Glomerular visceral epithelial cell (primary cell): ENCODE results near the gene GRB14.
A peak's percentile ranks its signal among the peaks of the same experiment; 100 is the strongest.
"Not testable (repeated sequence)": the region's sequence is repeated elsewhere in the genome, so short reads cannot be mapped to it uniquely, and the experiment has no call there.

ENCODE experiments used
- DNase-seq: peaks from one replicate; pipeline ENCODE4 v3.0.0-alpha.2; 2016; ENCODE audit errors: extremely low spot score

GRB14 gene

DNA sequence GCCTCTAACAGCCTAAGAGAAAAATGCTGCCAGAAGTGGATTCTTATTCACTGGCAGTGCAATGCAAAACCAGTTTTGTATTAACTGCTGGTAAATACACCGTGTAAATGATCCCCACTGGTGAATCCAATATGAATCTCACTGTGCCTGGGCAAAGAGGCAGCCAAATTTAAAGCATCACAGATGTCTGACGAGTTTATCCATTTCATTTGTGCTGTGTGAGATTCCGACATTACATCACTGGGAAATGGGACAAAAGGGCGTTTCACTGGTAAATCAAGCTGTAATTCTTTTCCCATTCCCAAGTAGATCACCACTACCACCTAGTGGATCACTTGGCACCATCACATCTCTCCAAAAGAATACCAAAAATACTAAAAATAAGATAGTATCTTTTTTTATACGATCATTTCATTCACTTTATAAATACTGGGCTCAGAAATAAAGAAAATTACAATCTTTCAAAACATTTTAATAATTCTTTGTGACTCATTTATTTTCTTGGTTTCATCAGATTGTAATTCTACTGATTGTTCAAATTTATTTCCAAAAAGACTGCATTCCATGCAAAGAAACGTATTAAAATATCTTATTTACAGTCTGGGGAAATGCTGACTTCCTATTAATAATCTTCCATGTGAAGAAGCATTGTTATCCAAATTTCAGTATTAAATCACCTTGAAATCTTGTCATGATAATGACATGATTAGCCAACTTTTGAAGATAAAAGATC is 125.6 kb downstream of the GRB14 start:
- peak; percentile 42 for DNase-seq

- DNase-seq: peak; percentile 7
These were observed 135.7 kb downstream of the GRB14 start for GRCh38 chr2:164485541-164485940.

DNA sequence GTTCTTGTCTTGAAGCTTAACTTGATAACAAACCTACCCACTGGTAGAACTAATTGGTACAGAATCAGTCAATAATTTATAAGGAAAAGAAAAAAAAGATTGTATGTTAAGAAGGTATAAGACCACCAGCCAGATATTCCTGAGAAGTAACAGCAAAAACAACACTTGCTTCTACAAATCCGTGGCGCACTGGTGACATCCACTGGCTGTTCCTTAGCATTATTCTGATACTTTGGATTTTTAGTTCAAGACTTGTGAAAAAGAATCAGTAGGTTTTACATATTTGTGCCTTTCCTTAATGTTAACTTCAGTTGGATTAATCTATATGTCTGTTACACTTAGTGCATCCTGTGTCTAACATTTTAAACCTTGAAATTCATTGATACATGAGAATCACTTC is 141.8 kb downstream of the GRB14 start:
- DNase-seq: peak; percentile 60

DNA sequence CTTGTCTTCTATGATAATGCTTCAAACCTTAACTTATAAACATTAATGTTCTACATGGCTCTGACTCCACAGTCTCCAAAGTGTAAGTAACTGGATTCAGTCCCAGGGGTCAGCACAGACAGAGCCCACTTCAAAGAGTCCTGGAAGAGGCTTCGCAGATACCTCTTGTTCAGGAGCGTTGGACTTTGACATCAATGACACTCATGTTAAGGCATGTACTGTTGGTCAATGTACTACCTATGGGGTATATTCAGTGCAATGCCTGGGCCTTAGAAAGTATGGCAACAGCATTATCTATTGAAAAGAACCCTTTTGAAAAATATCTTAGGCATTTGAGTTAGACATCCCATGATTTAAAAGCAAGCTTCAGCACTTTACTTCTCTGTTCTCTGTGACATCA is 143.1 kb downstream of the GRB14 start:
- DNase-seq: no peak

DNA sequence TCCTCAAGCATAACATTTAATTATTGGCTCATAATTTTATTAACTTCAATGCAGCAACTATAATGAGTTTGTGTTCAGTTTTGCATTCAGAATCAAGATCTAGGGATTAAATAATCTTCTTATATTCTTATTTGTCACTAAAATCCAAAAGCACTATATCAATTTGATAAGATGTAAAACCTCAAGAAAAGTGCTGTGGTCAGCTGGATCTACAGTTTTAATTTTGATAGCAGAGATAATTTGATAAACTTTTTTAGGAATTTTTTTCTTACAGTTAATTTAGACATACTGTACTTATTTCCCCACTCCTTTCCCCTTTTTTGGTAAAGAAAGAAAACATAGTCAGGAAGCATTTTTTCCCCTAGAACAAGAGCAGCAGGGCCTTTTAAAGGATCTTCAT is 146.4 kb downstream of the GRB14 start:
- no peak for DNase-seq

DNA sequence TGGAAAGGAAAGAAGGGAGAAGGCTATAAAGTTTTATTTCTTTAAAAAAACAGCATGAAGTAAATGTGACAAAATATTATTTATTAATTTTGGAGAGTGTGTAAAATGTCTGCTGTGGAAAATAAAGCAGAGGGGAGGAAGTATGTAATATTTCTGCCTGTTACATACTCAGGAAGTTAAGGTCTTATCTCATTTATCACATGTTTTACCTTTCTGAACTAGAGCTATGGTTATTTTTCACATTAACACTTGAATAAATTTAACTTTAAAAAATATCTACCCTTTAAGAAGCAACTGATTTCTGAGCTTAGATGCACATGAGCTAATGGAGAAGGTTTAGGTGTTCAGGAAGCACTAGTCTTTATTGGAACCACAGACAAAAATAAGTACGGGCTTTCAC is 148.3 kb downstream of the GRB14 start:
- DNase-seq: no peak

DNA sequence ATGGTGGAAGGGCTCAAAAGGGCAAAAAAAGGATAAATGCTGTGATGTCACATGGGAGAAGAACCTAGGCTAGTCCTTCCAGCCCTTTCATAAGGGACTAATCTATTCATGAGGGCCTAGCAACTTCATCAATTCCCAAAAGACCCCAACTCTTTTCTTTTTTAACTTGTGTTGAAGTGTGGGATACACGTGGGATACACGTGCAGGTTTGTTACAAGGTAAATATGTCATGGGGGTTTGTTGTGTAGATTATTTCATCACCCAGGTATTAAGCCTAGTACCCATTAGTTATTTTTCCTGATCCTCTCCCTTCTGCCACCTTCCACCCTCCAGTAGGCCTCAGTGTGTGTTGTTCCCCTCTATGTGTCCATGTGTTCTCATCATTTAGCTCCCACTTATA is 156.2 kb downstream of the GRB14 start:
- not testable (repeated sequence) for DNase-seq

DNA sequence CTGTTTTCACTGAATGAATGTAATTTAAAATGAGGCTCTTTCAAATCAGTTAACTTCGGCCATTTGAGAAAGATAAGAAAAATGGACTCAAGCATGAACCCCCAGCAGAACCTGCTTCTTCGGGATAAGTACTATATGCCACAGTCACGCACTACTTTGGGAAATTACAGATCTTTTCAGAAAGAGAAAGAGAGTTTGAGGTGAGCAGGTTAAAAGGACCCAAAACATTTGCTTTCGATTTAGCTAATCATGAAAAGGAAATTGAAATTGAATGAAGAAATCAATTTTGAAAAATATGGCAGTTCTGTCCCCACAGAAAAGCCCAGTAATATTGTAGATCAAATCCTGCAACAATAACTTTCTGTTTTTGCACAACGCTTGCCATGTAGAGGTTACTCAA is 156.9 kb downstream of the GRB14 start:
- no peak for DNase-seq

- no peak for DNase-seq
These were observed 162.5 kb downstream of the GRB14 start for GRCh38 chr2:164458792-164459191.

DNA sequence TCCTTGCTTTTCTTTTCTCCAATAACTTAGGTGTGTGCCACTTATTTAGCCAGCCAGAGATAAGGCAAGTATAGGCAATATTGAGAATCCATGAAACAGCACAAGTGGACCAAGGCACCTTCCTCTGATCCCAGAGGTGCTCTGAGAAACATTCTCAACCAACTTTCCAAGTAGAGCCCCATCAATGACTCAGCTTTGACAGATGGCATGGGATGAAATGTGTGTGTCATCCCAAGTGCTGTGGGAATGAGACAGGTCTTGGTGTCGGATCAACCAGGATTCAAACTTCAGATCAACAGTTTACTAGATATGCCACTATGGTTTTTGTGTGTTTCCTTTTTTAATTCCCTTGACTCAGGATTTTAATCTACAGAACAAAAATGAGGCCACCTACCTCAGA is 164.0 kb downstream of the GRB14 start:
- no peak for DNase-seq

GRCh38 chr2:164456619-164457018 is 164.7 kb downstream of the GRB14 start:
- peak; percentile 5 for DNase-seq

- DNase-seq: no peak
These were observed 167.5 kb downstream of the GRB14 start for GRCh38 chr2:164453656-164454305.

DNA sequence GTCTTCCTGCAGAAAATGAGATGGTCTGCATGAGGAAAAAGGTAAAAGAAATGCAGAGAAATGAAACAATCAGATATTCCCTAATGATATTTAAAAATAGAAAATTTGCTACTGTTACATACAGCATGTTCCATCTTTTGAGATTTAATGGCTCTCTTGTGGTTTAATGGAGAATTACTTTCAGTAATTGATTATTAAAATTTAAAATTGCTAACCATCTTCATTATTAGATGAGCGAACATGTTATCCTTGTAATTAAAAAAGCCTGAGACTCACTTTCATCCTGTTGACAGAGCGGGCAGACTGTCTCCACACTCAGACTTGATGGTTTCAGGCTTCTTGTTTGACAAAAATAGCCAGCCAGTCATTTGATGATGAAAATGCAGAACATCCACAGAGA is 171.0 kb downstream of the GRB14 start:
- DNase-seq: no peak

DNA sequence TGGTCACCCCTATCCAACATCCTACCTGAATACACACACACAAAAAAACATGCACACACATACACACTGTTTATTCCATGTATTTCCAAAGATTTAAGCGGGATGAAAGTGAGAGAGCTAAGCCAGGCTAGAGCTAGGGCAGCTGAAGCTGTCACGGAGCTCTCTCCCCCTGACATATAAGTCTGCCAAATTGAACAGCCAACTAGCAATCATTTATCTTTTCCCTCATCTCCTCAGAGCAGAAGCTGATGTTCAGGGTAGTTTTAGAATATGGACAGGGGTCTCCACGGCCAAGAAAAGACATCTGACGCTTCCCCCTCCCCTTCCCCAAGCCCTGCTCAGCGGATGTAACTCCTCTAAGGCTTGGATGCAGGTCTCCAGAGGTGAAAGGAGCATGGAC is 171.6 kb downstream of the GRB14 start:
- no peak for DNase-seq

DNA sequence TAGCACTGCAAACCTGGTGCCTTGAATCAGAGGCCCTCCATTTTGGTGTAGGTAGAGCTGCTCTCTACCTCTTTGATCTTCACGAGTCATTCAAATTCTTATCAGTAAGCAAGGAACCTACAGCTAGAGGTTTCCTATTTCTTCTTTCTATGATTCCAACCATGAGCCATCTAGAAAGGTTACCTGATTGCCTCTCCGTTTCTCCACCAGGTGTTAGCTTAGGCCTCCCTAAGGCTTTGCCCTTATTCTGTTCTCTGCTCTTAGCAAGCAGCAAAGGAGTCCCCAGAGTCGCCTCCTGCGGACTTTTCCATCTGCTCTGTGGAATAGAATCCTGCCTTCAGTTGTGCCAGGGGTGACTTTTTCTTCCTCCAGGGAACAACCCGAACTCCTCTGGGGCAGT is 173.6 kb downstream of the GRB14 start:
- DNase-seq: no peak
